HG03135 (cell line): ENCODE measurements around the gene NAALADL2.
A peak's percentile ranks its signal among the peaks of the same experiment; 100 is the strongest.
"Not testable (repeated sequence)": the region's sequence is repeated elsewhere in the genome, so short reads cannot be mapped to it uniquely, and the experiment has no call there.

Experiments used
- ATAC-seq: cut with Tn5 transposase; IDR thresholded peaks from one replicate; pipeline ENCODE4 v1.9.1; 2021; ENCODE audit warnings: mild to moderate bottlenecking, moderate library complexity; ENCODE audit not compliant: unreplicated experiment

The NAALADL2 gene

DNA sequence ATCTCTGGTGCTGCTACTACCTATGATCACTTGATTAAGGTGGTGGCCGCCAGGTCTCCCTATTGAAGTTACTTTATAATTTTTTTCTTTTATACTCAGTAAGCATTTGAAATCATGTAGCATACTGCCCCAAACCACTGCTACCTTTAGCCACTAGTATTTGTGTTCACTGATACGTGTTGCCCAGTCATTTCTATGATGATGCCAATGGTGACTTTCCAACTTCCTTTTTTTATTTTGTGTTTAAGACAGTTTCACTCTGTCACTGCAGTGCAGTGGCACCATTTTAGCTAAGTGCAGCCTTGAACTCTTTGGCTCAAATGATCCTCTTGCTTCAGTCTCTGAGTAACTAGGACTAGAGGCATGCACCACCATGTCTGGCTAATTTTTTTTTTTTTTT lies 598.2 kb downstream of the NAALADL2 start:
- no peak for ATAC-seq

DNA sequence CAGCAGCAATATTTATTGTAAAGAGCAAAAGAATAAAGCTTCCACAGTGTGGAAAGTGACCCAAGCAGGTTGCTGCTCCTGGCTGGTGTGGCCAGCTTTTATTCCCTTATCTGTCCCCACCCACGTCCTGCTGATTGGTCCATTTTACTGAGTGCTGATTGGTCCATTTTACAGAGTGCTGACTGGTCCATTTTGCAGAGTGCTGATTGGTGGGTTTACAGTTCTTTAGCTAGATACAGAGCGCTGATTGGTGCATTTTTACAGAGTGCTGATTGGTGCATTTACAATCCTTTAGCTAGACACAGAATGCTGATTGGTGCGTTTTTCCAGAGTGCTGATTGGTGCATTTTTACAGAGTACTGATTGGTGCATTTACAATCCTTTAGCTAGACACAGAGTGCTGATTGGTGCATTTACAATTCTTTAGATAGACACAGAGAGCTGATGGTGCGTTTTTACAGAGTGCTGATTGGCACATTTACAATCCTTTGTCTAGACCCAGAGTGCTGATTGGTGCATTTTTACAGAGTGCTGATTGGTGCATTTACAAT lies 601.8 kb downstream of the NAALADL2 start:
- ATAC-seq = not testable (repeated sequence)

DNA sequence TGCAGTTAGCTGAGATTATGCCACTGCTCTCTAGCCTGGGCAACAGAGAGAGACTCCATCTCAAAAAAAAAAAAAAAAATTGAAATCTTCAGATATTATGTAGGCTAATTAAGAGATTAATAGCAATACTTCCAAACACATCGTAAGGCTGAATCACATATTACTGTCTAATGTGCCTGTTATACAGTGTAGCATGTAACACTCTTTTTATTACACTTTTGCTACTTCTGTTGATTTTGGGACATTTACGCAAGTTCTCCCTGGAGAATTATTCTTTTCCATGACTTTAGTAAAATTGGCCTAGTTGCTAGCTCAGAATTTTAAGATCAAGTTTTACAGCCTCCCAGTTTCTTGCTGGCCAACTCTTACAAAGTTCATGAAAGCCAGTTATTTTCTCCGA lies 605.2 kb downstream of the NAALADL2 start:
- ATAC-seq = no peak

DNA sequence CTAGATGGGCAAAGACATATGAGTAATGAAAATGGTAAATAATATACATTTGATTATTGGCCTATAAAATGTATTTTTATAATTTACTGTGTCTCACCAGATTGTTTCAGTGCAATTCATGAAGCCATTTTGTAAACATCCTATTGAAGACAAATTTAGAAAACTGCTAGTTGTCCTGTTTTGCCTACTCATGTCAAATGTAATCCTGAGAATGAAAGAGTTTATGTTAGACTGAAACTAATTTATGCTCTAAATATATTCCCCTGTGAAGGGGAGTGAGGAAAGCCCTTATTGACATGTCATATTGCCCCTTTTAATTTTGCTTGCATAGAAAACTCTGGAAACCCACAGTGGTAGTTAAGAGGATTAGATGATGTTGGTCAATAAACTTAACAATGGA lies 610.0 kb downstream of the NAALADL2 start:
- ATAC-seq = no peak

DNA sequence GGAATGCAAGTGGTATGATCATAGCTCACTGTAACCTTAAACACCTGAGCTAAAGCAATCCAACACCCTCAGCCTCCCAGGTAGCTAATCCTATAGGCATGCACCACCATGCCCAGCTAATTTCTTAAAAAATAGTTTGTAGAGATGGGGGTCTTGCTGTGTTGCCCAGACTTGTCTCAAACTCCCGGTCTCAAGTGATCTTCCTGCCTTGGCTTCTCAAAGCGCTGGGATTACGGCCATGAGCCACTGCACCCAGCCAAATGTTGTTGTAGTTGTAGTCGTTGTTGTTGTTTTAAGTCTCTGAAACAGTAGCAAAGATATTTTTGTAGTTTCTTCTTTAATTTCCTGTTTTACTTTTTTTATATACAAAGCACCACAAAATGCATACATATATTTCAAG lies 616.6 kb downstream of the NAALADL2 start:
- no peak for ATAC-seq

DNA sequence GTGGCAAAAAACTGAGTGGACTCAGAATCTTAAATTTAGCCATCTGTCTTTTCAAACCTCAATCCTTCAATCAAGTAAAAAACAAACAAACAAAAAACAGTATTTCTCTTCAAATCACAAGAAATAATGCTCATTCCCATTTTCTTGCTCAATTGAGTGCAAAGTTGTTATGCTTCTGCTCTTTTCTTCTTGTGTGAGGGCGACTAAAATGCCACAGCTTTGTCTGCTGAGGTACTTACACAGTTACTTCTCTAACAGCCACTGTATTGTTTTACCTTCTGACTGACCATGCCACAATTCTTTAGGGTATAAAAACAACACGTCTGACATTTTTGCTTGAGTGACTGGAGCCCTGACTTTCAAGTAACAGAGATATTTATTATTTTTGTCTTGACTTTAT lies 617.4 kb downstream of the NAALADL2 start:
- no peak for ATAC-seq

DNA sequence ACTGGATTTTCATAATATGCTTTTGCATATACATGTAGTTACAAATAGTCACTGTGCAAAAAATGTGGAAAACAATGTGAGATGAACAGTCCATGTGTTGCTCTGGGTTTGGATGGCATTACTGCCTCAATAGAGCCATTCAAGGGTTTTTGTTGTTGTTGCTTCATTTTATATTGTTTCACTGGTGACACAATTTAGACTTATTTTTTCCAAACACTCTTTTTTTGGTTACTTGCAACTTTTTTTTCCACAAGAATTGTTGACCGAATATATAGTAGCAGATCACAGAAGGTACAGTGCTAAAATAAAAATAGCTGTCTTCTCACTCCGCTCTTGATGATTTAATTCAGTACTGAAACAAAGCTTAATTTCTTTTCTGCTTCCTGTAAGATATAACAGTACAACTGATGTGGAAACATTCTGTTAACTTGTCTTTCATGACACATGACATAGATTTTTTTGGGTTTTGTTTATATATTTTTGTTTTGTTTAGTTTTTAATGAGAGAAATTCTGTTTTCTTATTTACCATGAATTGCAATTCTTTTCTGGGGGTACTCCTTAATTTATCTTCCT lies 618.6 kb downstream of the NAALADL2 start:
- ATAC-seq = peak; percentile 96

DNA sequence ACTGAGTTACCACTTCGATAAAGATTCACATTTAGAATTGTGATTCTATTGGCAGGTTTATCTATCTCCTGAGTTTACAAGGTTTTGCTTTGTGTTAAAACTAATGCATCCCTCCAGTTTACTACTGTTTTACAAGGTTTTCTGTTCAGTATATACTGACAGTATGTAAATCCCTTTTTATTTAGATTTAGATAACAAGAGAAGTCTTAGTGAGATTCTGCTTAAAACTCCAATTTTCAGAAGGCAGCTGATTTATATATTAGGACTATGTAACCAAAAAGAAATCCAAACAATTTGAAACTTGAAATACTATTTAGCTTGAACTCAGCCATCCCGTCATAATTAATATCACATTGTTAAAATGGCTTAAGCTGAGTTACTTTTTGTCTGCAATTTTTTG lies 619.2 kb downstream of the NAALADL2 start:
- peak; percentile 16 for ATAC-seq

DNA sequence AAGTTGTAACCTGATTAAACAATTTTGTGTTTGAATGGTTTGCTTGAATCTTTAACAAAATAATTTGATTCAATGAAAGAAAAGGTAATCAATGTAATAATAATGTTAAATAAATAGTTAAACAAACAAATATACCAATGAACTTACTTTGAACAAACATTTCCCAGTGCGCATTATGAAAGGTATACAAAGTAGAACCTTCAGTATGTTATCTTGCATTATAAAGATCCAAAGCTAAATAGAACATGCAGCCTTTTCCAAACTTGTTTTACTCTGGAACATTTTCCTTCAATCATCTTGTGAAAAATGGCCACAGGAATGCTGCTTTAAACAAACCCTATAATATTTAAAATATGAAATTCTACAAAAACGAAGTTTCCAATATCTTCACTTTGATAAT lies 620.0 kb downstream of the NAALADL2 start:
- no peak for ATAC-seq

DNA sequence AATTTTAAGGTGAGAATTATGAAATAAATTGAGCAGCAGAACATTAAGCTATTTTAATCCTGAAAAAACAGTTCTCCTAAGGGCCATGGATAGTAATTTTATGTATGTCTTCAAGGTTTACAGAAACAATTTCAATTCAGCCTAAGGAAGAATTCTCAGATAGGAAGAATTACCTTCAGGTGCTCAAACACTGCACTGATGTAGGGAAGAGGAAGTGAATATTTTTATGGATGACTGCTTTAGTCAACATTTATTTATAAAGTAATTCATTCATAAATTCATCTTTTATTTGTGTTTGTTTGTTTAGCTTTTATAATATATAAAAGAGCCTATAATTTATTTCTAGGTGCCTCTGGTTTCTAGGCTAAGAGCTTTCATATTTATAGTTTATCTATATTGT lies 620.7 kb downstream of the NAALADL2 start:
- ATAC-seq = no peak

DNA sequence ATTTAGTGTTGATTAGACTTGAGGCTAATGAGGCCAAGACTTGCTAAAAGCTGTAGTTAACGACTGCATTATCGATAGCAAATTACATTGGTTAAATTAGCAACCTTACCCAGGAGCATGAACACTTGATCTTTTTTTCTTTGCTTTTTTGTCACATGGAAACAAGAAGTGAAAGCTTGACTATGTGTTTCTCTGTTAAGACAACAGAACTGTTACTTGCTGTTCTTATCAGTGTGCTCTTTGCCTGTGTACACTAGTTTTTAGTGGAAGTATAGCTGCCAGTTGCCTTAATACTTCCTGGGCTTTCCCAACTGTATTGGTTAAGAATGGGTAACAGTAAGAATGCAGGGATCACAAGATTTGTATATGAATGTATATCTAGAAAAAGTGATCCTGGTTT lies 625.5 kb downstream of the NAALADL2 start:
- no peak for ATAC-seq

DNA sequence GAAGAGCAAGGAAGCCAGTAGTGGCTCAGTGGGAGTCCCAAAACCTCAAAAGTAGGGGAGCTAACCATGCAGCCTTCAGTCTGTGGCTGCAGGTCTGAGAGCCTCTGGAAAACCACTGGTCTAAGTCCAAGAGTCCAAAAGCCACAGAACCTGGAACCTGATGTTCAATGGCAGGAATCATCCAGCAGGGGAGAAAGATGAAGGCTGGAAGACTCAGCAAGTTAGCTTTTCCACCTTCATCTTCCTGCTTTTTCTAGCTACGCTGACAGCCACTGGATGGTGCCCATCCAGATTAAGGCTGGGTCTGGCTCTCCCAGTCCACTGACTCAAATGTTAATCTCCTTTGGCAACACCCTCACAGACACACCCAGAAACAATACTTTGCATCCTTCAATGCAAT lies 626.3 kb downstream of the NAALADL2 start:
- ATAC-seq = no peak

DNA sequence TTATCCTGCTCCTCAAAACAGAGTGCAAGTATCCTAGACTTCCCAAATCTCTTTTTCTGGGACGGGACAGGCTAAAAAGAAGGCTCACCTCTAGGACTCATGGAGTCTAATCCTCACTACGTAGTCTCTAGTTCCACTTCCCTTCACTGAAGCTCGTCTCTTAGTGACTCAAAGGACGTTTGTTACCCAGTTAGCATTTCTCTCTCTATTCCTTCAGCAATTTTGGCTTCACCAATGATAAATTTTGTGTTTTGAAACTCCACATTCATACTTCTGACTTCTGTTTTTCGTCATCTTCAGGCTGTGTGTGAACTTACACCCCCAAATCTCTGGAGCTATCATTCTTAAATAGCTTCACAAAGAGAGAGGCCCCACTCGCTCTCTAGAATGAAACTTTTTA lies 627.1 kb downstream of the NAALADL2 start:
- ATAC-seq = peak; percentile 42

DNA sequence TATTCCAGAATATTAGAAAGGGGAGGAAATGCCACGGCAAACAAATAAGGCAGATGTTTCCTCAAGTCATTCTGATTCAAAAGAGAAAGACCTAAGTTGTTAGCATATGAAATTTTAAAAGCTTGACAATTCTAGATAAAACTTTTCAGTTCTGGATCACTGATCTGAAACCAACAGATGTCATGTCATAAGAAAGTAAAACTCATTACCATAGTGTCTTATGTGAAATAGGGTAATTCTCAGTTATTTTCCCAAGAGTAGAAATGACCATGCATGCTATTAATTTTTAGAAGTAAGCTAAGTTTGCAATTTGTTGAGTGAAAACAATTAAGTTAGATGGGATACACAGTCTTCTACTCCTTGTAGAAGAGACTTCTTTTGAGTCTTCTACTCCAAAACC lies 630.3 kb downstream of the NAALADL2 start:
- ATAC-seq = peak; percentile 54

DNA sequence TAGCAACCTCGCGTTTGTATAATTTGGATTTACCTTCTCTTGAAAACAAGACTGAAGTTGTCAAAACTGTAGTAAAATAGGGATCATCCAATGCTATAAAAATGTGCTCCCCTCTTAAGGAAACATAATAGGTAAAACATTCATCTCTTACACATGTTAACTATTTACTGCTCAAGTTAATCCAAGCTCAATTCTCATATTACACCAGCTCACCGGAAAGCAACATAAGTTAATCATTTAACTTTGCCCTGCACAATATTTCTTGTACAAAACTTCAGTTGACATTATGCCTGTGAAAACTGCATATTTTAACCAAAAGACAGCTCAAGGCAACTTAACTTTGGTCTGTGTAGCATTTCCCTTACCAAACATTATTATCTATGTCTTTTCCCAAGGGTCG lies 634.2 kb downstream of the NAALADL2 start:
- no peak for ATAC-seq

DNA sequence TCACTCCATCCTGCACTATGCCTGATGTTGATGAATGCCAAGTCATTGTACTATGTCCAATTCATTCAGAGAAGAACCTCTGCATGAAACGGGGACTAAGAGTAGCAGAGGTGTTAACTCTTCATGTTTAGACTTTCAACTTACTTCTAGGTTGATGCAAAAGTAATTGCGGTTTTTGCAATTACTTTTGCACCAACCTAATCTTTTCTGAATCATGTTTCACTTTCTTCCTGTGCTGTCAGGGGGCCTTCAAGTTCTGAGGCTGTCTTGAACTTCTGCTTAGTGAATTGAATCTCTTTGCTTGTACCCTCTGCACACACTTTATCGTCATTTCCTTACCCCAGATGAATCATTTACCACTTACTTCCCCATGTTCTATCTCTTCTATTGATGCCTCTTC lies 636.2 kb downstream of the NAALADL2 start:
- ATAC-seq = peak; percentile 83

DNA sequence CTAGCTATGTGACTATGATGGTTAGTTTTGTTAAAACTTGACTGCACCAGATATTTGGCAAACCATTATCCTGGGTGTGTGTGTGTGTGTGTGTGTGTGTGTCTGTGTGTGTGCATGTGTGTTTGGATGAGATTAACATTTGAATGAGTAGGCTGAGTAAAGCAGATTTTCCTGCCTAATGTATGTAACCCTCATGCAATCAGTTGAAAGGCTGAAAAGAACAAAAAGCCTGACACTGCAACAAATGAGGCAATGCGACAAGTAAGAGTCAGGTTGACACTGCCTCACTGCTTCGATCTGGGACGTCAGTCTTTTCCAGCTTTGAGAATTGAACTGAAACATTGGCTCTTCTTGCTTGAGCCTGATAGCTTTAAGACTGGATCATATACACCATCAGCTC lies 643.0 kb downstream of the NAALADL2 start:
- ATAC-seq = no peak

DNA sequence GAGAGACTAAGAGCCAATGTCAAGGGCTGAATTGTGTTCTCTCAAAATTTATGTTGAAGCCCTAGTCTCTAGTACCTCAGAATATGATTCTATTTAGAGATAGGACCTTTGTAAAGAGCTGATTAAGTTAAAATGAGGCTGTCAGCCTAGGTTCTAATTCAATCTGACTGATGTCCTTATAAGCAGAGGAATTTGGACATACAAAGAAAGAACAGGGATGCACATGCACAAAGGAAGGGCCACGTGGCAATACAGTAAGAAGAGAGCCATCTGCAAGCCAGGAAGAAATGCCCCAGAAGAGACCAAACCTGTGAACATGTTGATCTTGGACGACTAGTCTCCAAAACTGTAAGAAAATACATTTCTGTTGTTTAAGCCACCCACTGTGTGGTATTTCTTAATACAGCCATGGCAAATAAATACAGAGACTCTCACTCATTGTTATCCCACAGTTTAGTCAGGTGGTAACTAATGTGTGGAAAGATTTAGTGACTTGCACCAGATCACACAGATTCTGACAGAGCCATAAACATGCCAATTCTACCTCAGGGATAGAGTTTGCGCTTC lies 652.2 kb downstream of the NAALADL2 start:
- ATAC-seq = no peak

DNA sequence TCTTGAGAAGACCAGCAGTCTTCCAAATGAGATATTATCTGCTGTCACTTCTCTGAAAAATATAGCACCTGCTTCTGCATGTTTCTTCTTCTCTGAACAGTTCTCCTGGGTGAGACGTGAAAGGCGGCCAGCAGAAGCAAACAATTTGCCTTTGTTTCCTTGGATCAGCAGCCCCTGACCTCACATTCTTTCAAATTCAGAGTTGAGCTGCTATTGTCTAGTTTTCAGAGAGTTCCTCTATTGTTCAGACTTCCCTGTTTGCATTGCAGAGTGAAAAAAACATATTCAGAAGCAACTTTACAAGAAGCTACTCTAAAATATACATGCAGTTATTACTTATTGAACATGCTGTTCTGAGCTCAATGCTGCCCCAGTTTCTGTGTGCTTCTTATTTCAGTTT lies 653.6 kb downstream of the NAALADL2 start:
- ATAC-seq = no peak

DNA sequence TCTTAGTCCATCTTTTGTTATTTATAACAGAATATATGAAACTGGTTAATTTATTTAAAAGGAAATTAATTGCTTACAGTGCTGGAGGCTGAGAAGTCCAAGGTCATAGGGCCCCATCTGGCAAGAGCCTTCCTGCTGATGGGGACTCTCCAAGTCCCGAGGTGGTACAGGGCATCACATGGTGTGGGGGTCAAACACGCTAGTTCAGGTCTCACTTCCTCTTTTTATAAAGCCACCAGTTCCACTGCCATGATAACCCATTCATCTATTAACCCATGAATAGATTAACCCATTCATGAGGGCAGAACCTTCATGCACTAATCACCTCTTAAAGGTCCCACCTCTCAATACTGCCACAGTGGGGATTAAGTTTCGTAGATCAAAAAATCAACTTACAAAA lies 659.3 kb downstream of the NAALADL2 start:
- ATAC-seq = peak; percentile 84

DNA sequence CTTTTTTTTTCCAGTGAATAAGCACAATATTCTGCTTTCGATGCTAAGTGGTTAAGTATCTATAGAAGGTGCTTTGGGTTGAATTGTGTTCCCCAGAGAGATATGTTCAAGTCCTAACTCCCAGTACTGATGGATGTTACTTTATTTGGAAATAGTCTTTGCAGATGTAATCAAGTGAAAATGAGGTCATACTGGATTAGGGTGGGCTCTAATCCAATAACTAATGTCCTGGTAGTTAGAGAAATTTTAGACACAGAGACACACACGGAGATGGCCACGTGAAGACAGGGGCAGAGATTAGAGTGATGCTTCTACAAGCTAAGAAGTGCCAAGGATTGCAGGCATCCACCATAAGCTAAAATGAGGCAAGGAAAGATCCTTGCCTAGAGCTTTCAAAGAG lies 662.3 kb downstream of the NAALADL2 start:
- no peak for ATAC-seq

DNA sequence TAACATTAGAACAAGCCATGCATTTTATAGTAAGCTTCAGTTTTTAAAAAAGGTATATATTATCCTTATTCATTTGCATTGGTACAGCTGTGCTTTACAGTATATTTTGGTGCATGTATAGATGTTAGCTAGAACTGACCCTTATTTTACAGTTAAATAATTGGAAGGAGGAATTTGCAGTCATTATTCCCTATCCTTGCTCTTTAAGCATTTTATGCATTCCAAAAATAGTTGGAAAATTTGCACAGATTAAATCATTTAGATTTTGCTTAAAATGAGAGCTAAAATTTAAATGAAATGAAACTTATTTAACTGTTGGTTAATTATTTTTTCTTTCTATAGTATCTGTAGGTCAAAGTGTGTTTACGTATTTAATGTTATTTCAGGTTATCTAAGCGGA lies 667.1 kb downstream of the NAALADL2 start:
- ATAC-seq = no peak
